Anterior cingulate cortex (tissue), 58 donors: Measurements from ENCODE around the gene NELFB.

ENCODE experiments used
- DNase-seq, 58 donors: peaks; one replicate each; lab custom pipeline; 2025; lab: John Stamatoyannopoulos, UW

Gene NELFB

DNA sequence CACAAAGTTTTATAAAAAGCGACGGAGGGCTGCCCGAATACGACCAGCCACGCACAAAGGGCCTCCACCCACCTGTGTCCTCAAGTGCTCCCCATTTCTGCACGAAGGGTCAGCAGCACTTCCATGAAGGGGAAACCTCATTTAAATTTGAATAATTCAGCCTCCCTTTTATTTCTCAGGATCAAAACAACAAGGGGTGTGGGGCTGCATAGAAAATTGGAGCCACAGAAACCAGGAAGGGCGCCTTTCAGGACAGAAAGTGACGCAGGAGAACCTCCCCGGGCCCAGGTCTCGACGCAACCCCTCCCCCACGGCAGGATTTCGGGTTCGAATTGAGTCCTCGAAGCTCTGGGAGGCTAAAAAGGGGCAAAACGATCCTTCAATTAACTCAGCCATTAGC lies 44.8 kb downstream of the NELFB start:
- DNase-seq, result peak in 21 of 58 donors; percentile 24 to 77 (median 54)

DNA sequence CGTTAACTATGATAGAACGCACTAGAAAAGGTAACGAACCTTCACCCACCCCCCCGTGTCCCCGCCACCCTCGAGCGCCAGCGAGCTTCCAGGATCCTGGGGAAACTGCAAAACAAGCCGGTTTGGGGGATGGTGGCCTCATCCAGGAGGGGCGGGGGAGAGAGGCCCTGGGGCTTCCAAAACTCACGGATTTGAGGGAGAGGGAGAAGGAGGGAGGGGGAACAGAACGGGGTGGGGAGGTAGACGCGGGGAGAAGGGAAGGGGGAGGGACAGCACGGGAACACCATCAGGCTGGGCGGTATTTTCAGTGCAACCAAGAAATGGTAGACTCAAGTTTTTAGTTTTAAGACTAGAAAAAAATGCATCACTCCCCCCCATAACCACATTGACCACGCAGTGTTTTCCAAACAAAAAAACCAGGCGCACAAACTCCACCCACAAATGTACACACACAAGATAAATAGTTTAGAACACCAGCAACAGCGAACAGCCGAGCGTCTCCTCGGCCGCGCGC lies 45.5 kb downstream of the NELFB start:
- peak in 1 of 58 donors; percentile 40 for DNase-seq

DNA sequence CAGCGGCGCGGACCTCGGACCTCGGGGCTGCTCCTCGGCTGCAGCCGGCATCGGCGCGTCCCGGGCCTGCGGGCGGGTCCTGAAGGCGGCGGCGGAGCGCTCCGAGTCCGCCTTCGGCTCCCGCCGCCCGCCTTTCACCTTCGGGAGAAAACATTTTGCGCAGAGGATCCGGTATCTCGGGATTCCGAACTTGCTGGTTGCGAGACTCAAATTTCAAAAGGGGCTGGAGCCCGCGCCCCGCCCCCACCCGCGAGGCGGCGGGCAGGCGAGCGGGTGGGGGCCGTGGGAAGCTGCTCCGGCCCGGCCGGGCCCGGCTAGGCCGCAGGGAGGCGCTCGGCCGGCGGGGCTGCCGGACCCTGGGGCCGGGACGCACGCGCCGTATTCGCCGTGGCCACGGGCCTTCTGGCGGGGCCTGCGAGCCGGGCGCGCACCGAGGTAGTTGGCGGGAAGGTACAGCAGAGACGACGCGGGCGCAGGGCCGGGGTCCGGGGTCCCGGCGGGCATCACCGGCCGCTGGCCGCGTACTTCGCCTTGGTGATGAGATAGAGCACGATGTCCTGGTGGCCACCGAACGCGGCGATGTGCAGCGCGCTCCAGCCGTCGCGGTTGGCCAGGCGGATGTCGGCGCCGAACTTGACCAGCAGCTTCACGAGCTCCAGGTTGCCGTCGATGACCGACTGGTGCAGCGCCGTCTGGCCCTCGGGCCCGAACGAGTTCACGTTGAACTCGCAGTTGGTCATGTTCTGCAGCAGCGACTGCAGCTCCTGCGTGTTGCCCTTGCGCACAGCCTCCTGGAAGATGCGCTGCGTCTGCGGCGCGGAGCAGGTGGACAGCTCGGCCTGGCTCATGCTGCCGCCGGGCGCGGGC lies 46.2 kb downstream of the NELFB start:
- peak in 2 of 58 donors; percentile 45 to 53 for DNase-seq

DNA sequence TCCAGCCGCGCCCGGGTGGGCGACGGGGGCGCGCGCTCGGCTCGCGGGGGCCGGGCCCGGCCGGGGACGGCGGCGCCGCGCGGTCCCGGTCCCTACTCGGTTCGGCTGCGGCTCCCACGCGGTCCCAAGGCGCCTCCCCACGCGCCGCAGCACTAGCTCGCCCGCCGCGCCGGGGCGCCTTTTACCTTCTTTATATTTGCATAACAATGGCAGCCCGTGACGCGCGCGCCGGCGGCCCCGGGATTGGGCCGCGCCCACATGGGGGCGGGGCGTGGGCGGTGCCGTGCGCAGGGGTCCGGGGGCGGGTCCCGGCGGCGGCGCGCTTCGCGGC lies 47.0 kb downstream of the NELFB start, which contains the start of gene NRARP:
NRARP (minus strand) TSS at position 154 of the 331 bp plus-strand sequence. CDS start 343 bp downstream, outside the sequence.
- DNase-seq, result peak in 55 of 58 donors; percentile 39 to 92 (median 82)

DNA sequence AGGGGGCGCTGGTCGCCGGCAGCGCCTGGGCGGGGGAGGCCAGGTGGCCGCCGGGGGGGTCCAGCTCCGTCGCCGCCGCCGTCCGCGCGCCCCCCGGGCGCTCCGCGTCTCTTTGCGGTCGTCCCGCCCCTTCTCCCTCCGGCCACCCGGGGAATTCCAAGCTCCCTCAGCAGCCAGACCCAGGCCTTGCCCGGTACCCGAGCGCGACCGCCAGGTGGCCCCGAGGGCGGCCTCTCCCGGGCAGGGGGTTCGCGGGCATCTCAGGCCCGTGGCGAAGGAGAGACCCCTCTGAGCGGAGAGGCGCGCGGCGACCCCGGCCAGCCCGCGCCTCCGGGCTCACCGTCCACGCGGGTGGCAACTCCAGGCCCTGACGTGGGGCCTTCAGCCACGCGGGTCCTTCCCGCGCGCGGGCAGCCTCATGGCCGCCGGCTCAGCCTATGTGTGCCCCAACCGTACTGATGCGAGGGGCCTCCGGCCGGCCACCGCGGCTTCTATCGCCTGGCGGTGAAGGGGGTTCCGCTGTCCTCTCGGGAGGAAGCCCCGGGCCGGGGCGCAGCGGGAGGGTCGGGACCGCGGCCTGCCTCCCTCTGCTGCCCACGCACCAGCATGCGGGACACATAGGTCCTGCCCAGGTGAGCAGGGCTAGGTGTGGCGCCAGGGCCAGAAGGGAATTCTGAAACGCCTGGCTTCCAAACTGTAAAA lies 47.5 kb downstream of the NELFB start:
- DNase-seq, result no peak

DNA sequence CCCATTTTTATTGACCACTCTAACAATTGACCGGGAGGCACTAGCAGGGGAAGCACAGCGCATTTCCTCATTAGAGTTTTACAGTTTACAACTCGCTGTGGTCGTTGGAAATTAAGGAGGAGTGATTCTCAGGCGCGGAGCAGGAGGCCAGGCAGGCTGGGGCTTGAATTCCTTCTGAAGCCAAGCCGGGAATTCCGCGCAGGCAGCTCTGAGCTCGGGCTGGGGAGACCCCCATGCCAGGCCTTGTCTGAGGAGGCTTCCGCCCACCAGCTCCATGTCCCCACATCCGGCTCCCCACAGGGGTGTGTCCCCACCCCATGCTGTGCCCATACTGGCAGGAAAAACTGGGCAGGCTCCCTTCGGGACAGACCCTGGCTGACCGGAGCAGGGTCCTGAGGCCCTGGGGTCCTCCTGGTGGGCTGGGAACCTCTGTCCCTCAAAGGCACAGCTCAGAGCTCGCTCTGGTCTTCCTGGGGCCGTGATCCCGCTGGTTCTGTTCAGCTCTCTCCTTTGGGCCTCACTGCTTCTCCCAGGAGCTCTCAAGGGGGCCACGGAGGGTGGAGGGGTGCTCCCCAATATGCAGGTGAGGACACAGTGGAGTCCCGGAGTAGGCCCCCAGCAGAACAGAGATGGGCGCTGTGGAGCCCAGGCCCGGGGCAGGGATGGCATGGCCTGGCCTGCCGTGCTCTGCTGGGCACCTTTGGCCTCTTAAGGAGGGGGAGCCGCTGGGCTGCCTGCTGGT lies 48.2 kb downstream of the NELFB start:
- DNase-seq, result no peak

DNA sequence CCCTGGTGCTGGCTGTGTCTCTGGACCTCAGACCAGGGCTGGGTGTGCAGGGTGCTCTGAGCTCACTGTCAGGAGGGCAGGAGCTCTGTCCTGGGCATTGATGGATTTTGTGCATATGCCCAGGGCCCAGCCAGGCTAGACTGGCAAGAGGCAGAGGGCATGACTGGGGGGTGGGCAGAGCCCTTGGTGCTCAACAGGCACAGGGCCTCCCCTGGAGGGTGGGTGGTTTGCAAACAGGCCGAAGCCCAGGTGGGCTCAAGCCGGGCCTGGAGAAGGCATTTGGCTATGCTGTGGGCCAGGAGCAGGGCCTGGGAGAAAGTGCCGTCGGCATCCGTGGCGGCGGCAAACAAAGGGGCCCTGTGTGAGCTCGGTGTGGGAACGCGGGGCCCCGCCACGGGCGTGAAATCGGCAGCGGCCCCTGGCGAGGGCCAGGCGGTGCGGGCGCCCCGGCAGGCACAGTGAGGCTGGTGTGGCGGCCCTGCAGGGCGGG lies 48.8 kb downstream of the NELFB start:
- DNase-seq, result peak in 5 of 58 donors; percentile 25 to 45 (median 33)

DNA sequence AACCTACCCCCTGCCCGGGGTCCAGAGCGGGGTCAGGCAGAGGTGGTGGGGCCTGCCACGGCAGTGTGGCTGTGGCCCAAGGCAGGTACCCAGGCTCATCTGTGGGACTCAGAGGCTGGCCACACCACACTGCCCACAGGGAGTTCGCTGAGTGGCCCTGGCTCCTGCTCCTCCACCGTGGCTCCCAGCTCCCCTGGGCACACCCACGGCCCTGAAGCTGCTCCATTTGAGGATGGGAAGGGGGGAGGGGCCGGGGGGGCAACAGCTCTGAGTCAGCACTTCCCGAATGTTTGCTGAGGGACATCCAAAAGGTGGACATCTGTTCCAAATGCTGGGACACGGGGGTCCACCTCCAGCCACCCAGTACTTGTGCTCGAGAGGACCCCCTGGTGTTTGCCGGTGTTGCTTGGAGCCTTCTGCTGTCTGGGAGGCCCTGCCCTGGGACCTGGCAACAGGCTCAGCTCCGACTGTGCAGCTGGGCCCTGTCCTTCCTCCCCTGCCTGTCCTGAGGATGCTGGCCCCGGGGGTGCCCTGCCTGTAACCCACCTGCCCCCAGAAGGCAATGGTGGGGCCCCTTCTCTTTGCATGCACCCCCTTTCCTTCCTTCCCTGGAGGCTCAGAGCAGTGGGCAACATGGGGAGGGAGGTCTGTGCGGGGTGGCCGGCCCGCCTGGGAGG lies 49.4 kb downstream of the NELFB start:
- DNase-seq, result no peak

DNA sequence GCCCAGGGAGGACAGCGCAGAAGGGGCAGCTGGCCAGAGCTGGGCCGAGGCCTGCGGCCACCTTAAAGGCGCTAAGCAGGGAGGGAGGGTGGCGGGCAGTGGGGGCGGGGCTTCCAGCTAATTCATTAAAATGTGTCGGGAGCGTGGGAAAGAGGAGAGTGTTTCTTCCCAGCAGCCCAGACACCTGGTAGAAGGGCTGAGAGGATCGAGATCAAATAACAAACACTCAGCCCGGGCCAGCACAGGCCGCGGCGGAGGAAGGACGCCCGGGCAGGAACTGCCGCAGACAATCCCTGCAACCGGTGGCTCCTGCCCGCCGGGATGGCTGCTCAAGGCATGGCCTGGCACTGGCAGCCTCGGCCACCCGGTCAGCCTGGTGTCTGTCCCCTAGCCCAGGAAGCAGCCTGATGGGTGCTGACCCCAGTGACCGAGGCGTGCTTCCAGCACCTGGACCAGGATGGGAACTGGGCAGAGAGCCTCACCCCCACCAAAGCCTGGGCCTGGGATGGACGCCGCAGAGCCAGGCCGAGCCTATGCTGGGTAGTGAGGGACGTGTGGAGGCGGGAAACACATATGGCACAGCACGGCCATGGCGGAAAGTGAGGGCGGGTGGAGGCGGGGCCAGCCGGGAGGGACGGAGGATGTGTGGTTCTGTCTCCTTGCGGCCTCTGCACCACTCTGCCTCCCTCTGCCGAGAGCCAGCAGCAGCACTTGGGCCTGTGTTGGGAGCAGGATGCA lies 50.1 kb downstream of the NELFB start:
- peak in 33 of 58 donors; percentile 28 to 73 (median 52) for DNase-seq

DNA sequence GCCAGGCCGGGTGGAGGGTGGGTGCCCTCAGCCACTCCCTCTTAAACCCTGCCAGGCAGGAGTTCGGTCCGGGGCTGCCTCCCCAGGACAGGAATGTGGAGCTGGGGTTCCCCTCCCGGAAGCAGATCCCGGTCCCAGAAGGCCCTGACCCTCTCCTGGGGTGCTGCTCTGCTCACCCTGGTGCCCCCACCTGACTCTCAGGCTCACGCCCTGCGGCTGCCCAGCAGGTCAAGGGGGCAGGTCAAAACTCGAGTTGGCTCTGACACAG lies 50.6 kb downstream of the NELFB start:
- no peak for DNase-seq

DNA sequence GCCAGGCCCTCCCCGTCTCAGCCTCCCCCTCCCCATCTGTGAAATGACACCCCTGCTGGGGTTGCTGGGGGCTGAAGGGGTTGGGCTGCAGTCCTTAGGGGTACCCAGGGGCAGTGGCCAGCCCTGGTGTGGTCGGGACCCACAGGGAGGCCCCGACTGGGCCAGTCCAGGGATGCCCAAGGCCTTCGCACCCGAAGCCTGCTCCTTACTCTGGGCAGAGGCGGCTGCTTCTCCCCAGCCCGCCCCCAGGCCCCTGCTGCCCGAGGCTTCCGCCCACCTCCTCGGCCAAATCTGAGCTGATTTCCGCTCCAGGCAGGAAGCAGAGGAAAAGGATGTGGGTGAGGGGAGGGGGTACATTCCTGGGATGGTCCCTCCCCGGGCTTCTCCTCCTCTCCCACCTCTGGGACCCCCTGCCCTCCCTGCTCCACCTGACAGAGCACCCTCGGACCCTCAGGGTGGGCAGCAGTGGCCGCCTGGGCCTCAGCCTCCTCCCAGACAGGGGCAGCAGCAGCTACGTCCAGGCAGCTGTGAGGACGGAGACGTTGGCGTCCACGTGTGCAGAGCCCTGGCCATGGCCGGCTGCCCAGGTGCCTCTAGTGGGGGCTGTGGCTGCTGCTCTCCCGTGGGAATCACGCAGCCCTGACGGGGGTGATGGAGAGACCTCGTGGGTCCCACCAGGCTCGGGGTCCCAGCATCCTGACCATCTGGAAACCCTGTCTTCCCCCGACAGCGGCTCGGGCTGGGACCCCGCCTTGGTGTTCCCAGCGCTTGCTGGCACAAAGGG lies 51.1 kb downstream of the NELFB start:
- peak in 1 of 58 donors; percentile 33 for DNase-seq

DNA sequence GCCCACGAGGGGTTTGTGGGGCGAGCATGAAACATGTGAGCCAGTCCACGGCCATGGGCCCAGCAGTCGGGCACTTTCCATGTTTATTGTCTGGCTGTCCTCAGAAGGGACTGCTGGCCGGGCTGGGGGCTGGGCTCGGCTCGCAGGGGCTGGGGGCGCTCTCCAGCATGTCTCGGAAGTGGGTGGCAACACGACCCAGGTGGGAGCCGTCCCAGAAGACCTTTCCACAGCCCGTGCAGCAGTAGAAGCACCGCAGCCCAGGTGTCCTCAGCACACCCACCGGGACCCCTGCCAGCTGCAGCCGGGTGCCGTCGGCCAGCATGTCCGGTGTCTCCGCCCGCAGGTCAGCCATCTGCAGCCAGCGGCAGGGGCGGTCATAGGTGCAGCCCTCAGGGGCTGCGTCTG lies 51.7 kb downstream of the NELFB start:
- DNase-seq, result no peak

DNA sequence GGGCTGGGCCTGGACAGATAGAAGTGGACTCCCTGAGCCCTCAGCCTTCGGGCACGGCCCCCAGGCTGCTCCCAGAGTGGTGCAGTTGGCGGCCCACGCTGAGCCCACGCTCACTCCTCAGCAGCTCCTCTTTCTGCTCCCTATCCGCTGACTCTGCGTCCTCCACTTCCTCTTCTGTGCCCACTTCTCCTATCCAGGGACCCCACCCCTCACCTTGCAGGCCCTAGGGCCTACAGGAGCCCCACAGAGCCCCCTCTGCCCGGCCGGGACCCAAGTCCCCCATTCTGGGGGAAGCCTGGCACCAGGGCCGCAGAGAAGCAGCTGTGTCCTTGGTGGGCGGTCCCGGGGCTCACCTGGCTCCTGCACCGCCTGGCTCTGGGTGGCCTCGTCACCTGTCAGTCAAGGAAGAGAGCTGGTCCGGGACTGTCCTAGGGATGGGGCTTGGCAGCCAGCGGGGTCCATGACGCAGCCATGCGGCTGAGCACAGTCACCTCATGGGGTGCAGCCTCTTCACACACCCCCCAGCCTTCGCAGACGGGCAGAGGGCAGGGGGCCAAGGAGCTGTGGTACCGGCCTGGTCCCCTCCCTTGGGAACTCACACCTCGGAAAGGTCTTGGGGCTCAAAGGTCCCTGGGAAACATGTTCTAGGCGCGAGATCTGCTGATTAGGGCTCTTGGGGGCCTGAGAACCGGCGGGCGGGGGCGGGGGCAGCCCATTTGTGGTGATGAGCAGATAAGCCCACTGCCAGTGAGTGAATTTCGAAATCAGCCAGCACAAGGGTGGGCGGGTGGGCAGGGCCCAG lies 52.3 kb downstream of the NELFB start:
- DNase-seq, result no peak

DNA sequence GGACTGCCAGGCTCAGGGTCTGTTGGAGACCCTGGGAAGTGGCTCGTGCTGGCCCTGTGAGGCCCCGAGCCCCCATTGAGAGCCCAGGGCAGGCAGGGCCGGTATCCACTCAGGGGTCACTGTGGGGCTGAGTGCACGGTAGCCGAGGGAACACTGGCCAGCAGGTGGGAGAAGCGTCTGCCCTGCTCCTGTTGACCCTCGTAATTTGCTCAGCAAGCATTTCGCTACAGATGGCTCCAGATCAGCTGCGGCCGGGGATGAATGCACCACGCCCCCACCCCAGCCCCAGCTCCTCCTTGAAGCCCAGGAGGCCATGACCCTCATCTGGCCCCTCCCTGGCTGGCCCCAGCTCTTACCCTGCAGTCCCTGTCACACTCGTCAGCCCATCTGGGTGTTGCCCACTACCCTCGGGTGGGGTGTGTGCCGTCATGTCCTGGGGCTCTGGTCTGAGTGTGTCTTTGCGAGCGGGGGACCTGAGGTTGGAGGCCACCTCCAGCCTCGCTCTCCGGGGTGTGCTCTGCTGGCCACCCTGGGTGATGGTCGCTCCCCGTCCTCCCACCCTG lies 53.0 kb downstream of the NELFB start:
- no peak for DNase-seq

DNA sequence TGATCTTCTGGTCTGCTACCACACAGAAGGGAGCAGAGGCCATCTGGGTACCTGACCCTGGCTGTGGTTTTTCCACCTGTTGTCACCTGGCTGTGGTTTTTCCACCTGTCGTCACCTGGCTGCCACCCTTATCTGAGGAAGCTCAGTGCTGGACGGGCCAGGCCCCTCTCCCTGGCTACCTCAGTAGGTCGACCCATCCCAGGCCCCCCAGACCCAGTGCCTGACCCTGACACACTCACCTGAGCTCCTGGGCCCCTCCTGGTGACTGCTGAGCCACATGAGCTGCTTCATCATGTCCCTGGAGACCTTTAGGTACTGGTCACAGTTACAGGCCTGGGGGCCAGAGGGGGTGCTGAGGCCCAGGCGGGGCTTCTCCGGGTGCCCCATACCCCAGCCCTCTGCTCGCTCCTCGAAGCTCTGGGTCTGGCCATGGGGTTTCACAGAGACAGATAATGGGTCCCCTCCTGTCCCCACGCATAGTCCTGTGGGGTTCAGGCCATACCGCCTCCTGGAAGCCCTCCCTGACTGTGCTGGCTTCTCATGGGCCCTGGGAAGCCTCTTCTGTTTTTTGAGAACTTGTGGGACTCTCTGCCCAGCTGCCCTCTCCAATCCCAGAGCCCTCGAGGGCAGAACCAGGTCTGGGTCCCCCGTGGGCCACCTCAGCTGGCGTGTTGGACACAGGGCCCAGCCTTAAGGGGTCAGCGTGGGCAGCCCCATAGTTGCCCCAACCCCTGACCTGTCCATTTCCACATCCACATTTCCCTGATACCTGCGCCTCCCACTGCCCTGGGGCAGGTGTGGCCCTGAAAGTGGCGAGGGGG lies 54.5 kb downstream of the NELFB start:
- DNase-seq, result no peak

DNA sequence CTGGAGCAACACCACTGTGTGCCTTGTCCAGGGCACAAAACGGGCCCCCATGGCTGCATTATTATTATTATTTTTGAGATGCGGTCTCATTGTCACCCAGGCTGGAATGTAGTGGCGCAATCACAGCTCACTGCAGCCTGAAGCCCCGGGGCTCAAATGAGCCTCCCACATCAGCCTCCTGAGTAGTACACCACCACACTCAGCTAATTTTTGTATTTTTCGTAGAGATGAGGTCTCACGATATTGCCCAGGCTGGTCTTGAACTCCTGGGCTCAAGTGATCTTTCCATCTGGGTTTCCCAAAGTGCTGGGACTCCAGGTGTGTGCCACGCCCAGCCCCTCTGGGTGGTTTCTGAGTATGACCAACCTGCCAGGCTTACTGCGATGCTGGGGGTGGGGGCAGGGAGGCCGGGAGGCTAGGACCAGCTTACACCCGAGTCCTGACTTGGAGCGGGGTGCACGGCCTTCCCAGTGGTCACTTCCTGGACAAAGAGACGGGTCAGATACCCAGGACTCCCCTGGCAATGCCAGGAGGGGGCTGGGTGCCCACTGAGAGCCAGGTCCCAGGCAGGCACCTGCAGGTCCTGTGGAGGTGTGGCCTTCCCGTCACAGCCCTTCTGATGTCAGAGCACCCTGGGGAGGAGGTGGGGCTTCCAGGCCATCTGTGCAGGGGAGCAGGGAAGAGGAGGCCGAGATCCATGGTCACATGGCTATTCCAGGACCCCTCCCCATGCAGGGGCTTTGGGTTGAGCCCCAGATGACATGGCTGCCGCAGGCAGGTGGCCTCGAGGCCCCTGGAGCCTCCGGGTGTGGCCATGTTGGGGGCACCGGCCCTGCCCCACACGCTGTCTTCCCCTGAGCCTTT lies 55.3 kb downstream of the NELFB start:
- DNase-seq, result no peak
